GM13976 (cell line): ENCODE measurements around the gene DENND10.

ENCODE experiments used
- DNase-seq: peaks from one replicate; pipeline ENCODE4 v3.0.0; 2012; ENCODE audit warnings: low spot score
- in situ Hi-C: fragments of 300-500 bp; cut with MboI; formaldehyde crosslinking; loops from one replicate; pipeline ENCODE4 v1.12.0; 2022; ENCODE audit warnings: low sequenced_read_pairs, mixed read lengths, inconsistent platforms; ENCODE audit not compliant: unreplicated experiment
- TF ChIP-seq, protein P1 (sequence below): IDR thresholded peaks from 2 replicates; pipeline ENCODE4 v1.5.1; 2012; ENCODE audit warnings: borderline replicate concordance, mild to moderate bottlenecking; ENCODE audit not compliant: insufficient read depth; ENCODE audit errors: extremely low read depth, missing control alignments, control extremely low read depth

DENND10 gene

GRCh38 chr10:119183664-119184412 lies 79.9 kb downstream of the DENND10 start:
- TF ChIP-seq, protein P1, sequence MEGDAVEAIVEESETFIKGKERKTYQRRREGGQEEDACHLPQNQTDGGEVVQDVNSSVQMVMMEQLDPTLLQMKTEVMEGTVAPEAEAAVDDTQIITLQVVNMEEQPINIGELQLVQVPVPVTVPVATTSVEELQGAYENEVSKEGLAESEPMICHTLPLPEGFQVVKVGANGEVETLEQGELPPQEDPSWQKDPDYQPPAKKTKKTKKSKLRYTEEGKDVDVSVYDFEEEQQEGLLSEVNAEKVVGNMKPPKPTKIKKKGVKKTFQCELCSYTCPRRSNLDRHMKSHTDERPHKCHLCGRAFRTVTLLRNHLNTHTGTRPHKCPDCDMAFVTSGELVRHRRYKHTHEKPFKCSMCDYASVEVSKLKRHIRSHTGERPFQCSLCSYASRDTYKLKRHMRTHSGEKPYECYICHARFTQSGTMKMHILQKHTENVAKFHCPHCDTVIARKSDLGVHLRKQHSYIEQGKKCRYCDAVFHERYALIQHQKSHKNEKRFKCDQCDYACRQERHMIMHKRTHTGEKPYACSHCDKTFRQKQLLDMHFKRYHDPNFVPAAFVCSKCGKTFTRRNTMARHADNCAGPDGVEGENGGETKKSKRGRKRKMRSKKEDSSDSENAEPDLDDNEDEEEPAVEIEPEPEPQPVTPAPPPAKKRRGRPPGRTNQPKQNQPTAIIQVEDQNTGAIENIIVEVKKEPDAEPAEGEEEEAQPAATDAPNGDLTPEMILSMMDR, result no peak
- no peak for DNase-seq
- in situ Hi-C loops, result no loop called here
